ENCODE results near the gene CCT7. TPM values are rescaled to one million over a fixed set of nuclear protein-coding genes. Genes with fewer than 3 reads are reported as not detected.
A peak's percentile ranks its signal among the peaks of the same experiment; 100 is the strongest.

Gene CCT7
- total and polyA plus RNA-seq, 2 of the 8 experiments (the other 6 are each of a cell fraction or from before 2014, with no cell fraction given) = 440 to 474 TPM

DNA sequence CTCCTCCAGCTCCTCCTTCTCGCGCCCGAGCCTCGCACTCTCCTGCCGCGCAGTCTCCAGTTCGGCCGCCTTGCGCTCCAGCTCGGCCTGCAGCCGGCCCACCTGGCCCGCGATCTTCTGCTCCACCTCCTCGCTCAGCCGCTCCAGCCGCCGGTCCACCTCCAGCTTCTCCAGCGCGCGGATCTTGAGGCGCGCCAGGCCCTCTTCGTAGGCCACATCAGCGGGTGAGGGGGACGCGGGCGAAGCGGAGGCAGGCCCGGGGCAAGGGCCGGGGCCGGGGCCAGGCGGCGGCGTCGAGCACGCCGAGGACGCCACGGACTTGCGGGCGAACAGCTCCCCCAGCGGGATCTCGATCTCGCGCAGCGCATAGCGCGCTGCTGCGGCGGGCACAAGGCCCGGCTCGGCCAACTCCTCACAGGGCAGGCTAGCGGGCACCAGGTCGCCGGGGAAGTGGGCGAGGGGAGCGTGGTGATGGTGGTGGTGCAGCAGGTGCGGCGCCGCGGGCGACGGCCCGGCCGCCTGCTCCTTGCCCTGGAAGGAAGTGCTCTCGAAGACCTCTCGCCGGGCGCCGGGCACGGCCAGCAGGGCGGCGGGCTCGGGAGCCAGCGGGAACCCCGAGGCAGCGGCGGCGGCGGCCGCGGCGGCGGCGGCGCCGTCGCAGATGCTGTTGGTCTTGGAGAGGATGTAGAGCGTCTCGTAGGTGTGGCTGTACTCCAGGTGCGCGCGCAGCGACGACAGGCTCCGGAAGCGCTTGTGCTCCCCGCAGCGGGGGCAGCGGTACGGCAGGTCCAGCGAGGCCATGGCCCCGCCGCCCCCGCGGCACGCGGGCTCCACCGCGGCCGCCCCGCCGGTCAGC is 35.0 kb downstream of the CCT7 start (continued):
- TF ChIP-seq, protein P1, sequence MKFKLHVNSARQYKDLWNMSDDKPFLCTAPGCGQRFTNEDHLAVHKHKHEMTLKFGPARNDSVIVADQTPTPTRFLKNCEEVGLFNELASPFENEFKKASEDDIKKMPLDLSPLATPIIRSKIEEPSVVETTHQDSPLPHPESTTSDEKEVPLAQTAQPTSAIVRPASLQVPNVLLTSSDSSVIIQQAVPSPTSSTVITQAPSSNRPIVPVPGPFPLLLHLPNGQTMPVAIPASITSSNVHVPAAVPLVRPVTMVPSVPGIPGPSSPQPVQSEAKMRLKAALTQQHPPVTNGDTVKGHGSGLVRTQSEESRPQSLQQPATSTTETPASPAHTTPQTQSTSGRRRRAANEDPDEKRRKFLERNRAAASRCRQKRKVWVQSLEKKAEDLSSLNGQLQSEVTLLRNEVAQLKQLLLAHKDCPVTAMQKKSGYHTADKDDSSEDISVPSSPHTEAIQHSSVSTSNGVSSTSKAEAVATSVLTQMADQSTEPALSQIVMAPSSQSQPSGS (IDR thresholded peaks at IDR 0.05; ENCODE audit: low read length) = no peak
- TF ChIP-seq YY1 (IDR thresholded peaks at IDR 0.05; ENCODE audit: low read depth, low read length) (no peak), NANOG (IDR thresholded peaks at IDR 0.05; ENCODE audit: insufficient read depth, low read depth, low read length, poor library complexity, severe bottlenecking) (no peak), EP300 (IDR thresholded peaks at IDR 0.05; ENCODE audit: borderline replicate concordance in 1 of 2, low read depth in 2 of 2, low read length in 2 of 2) (peak in 1 of 2 experiments; percentile 84; a peak in 1 of 3 replicates), TEAD4 (IDR thresholded peaks at IDR 0.05; ENCODE audit: low read depth, low read length) (no peak), SP2 (IDR thresholded peaks at IDR 0.05; ENCODE audit: low read length) (no peak)

Data from H1 (cell line).